GM21447 (cell line): Measurements from ENCODE around the gene PARM1.

Experiments used
- ATAC-seq: cut with Tn5 transposase; IDR thresholded peaks from one replicate; pipeline ENCODE4 v1.9.1; 2021; ENCODE audit not compliant: unreplicated experiment

Gene PARM1

GRCh38 chr4:75028196-75028854 lies 95.4 kb downstream of the PARM1 start:
- ATAC-seq = no peak

- ATAC-seq = no peak
These were observed 97.1 kb downstream of the PARM1 start for GRCh38 chr4:75030028-75030427.

- ATAC-seq = no peak
These were observed 97.8 kb downstream of the PARM1 start for GRCh38 chr4:75030649-75031235.

GRCh38 chr4:75031775-75032174 lies 98.9 kb downstream of the PARM1 start:
- no peak for ATAC-seq

- ATAC-seq = no peak
These were observed 101.6 kb downstream of the PARM1 start for GRCh38 chr4:75034523-75034922.

GRCh38 chr4:75035321-75035720 lies 102.4 kb downstream of the PARM1 start:
- ATAC-seq = no peak

- ATAC-seq = no peak
These were observed 103.3 kb downstream of the PARM1 start for GRCh38 chr4:75036046-75036830.

GRCh38 chr4:75037252-75037651 lies 104.3 kb downstream of the PARM1 start:
- ATAC-seq = no peak

GRCh38 chr4:75038376-75038775 lies 105.5 kb downstream of the PARM1 start:
- no peak for ATAC-seq

GRCh38 chr4:75040703-75041102 lies 107.8 kb downstream of the PARM1 start:
- ATAC-seq = no peak

GRCh38 chr4:75042601-75043208 lies 109.8 kb downstream of the PARM1 start:
- ATAC-seq = no peak

- no peak for ATAC-seq
These were observed 113.3 kb downstream of the PARM1 start for GRCh38 chr4:75046226-75046625.

GRCh38 chr4:75046641-75047040 lies 113.7 kb downstream of the PARM1 start:
- ATAC-seq = no peak

GRCh38 chr4:75048208-75048879 lies 115.4 kb downstream of the PARM1 start:
- no peak for ATAC-seq

GRCh38 chr4:75051431-75051830 lies 118.5 kb downstream of the PARM1 start:
- no peak for ATAC-seq

GRCh38 chr4:75053352-75053751 lies 120.4 kb downstream of the PARM1 start:
- ATAC-seq = no peak

GRCh38 chr4:75054078-75054477 lies 121.2 kb downstream of the PARM1 start:
- no peak for ATAC-seq

- ATAC-seq = no peak
These were observed 123.4 kb downstream of the PARM1 start for GRCh38 chr4:75056277-75056676.

- no peak for ATAC-seq
These were observed 124.5 kb downstream of the PARM1 start for GRCh38 chr4:75057369-75057768.

GRCh38 chr4:75058486-75058885 lies 125.6 kb downstream of the PARM1 start:
- ATAC-seq = no peak

- ATAC-seq = no peak
These were observed 130.5 kb downstream of the PARM1 start for GRCh38 chr4:75063433-75063832.
